Lower lobe of right lung (tissue), 2 donors: Measurements from ENCODE around the gene SLX9. TPM values are rescaled to one million over a fixed set of nuclear protein-coding genes. Genes with fewer than 3 reads are reported as not detected.

Experiments
- ATAC-seq, 2 donors: fragments of 200-7000 bp; cut with Tn5 transposase; one replicate each; pipeline ENCODE4 v1.9.1; 2020 to 2022; ENCODE audit warnings: mild to moderate bottlenecking in 2 of 2, moderate library complexity in 2 of 2
- DNase-seq: peaks from one replicate; pipeline ENCODE4 v3.0.0-alpha.2; 2020
- H3K27ac ChIP-seq: fragments of 200-600 bp; one replicate; pipeline ENCODE4 v1.8.0; 2022
- H3K27me3 ChIP-seq: fragments of 200-600 bp; one replicate; pipeline ENCODE4 v1.8.0; 2022; ENCODE audit warnings: low read depth
- H3K36me3 ChIP-seq: fragments of 200-600 bp; one replicate; pipeline ENCODE4 v1.8.0; 2022; ENCODE audit warnings: mild to moderate bottlenecking
- H3K4me1 ChIP-seq: fragments of 200-600 bp; one replicate; pipeline ENCODE4 v1.8.0; 2022
- H3K4me3 ChIP-seq: fragments of 200-600 bp; one replicate; pipeline ENCODE4 v1.8.0; 2022; ENCODE audit warnings: mild to moderate bottlenecking
- H3K9me3 ChIP-seq: fragments of 200-600 bp; one replicate; pipeline ENCODE4 v1.8.0; 2022
- intact Hi-C: fragments of 100-400 bp; cut with DNase I; formaldehyde crosslinking; loops from one replicate; pipeline ENCODE4 v1.11.0; 2022
- total RNA-seq: library from RNA; stranded (reverse); fragmentation: NEBNext Ultra II Directional; extraction: Animal tissue kit (Norgen Biotek cat#: 25700); gene quantifications from one replicate; pipeline ENCODE4 v1.2.1, GENCODE V29; 2021
- TF ChIP-seq, protein P1 (sequence below): fragments of 200-600 bp; IDR thresholded peaks from one replicate; pipeline ENCODE4 v1.8.0; 2022; ENCODE audit warnings: antibody characterized with exemption, mild to moderate bottlenecking
- donor health status: DM: no; HTN: yes; CAD: no; lungs with severe emphysema.

The SLX9 gene
- total RNA-seq, 1 donor from 2014 or later = 15.7 TPM

DNA sequence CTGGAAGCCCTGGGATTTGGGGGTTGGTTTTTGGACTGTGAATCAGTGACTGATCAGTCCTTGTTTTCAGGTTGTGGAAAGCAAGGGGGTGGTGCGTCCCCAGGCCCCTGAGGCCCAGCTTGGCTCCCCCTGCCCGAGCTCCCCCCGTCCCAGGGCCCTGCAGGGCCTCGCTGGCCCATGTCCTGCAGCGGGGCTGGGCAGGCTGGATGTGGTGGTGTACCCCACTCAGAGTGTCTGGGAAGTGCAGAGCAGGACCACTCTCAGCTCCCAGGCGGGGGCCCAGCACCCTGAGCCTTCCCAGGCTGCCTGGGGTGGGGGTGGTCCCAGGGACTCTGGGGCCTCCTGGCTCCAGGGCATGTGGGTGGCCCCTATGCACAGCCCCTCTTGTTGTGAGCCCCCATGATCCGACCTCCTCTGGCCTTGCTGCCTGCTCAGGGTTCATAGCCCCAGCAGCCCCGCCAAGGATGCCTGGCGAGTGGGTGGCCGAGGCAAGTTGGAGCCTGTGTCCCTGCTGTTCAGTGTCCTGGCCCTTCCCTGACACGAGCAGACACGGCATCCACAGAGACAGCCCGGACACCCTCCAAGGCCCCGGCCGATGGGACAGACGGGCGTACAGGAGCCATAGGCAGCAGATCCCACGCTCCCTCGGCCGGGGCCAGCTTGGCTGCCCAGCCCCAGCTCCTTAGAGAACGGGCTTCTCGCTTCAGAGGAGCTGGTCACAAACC lies 37.9 kb downstream of the SLX9 start:
- Histone ChIP-seq H3K27ac (no peak overlapping the region), H3K36me3 (peaks cover 25% of the 10 kb centered on the region), H3K4me1 (no peaks in the 10 kb centered on the region), H3K27me3 (no peaks in the 10 kb centered on the region), H3K9me3 (no peaks in the 10 kb centered on the region), H3K4me3 (no peak overlapping the region)
- intact Hi-C loops = no loop called here
- DNase-seq (no peak), ATAC-seq (peak in 1 of 2 donors; percentile 3)
- TF ChIP-seq, protein P1, sequence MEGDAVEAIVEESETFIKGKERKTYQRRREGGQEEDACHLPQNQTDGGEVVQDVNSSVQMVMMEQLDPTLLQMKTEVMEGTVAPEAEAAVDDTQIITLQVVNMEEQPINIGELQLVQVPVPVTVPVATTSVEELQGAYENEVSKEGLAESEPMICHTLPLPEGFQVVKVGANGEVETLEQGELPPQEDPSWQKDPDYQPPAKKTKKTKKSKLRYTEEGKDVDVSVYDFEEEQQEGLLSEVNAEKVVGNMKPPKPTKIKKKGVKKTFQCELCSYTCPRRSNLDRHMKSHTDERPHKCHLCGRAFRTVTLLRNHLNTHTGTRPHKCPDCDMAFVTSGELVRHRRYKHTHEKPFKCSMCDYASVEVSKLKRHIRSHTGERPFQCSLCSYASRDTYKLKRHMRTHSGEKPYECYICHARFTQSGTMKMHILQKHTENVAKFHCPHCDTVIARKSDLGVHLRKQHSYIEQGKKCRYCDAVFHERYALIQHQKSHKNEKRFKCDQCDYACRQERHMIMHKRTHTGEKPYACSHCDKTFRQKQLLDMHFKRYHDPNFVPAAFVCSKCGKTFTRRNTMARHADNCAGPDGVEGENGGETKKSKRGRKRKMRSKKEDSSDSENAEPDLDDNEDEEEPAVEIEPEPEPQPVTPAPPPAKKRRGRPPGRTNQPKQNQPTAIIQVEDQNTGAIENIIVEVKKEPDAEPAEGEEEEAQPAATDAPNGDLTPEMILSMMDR = no peak

DNA sequence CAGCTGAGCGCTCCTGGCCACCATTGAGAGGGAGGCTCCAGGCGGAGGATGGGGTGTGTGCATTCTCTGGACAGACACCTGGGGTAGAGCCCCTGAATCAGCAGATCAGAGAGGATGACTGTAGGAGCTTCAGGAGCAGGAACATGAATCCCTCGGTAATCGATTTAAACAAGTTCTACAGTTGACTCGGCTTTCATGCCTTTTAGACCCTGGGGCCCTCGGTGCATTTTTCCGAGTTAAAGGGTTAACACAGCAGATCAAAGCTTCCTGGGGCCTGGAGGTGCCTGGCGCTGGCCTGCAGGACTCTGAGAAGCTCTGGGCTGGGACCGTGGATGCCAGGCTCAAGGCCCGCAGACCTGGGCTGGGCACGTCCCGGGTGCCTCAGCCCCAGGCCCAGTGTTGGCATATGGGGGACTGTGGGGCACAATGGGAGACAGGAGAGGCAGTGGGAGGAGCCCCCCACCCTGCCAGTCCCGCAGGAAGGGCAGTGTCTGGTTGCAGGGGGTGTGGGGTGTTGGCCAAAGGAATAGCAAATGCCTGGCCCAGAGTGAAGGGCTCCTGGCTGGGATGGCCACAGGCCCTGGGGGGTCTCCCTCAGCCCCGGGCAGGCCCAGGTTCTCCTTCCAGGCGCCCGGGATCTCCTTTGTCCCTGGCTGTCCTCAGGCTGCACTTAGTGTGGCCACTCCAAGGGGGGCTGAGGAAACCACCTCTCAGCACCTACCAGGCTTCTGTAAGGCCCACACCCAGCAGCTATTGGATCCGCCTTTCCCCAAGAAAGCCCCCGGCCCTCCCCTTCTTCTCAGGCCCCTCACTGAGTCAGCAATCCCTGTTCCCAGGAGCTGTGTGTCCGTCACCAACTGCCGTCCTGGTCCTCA lies 40.1 kb downstream of the SLX9 start:
- peaks cover 5% of the 10 kb centered on the region for H3K4me1 ChIP-seq
- no peak overlapping the region for H3K27ac ChIP-seq
- ATAC-seq (no peak), DNase-seq (no peak)
- no peaks in the 10 kb centered on the region for H3K9me3 ChIP-seq
- no peaks in the 10 kb centered on the region for H3K27me3 ChIP-seq
- intact Hi-C loops = no loop called here
- TF ChIP-seq, protein P1 = no peak
- no peak overlapping the region for H3K4me3 ChIP-seq
- peaks cover 20% of the 10 kb centered on the region for H3K36me3 ChIP-seq

DNA sequence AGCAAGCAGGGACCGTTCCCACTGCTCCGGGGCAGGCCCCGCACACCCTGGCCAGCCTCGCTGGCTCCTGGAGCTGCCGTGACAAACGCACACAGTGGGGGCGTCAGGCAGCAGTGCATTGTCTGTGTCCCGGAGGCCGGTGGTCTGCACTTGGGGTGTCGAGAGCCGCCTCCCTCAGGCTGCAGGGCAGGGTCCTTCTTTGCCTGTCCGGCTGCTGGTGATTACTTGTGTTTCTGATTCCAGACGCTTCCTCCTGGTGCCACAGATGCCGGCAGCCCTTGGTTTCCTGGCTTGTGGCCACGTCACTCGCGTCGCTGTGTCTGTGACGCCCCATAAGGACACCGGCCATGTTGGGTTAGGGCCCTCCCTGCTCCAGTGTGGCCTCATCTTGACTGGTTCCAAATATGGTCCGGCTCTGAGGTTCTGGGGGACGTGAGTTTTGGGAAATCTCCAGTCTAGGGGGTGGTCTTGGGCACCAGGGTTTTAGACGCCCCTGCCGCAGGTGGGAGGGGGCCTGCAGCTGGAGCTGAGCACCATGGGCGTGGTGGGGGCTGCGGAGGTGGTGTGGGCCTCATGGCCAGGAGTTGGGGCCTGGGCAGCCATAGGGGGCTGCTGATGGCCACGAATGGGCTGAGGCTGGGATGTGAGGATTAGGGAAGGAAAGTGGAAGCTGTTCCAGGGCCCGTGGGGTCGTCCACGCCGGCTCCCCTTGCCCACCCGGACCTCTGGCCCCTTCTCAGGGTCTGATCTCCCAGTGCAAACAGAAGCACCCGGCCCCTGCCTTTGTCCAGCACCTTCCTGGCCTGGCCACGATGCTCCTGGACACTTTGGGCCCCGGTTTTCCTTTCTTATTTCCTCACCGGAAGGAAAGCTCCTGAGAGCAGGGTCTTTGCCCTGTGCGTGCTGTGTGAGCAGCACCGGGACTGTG lies 41.0 kb downstream of the SLX9 start:
- intact Hi-C loops = no loop called here
- Histone ChIP-seq H3K4me3 (no peak overlapping the region), H3K27ac (no peak overlapping the region), H3K4me1 (peaks cover 6% of the 10 kb centered on the region), H3K36me3 (peaks cover 14% of the 10 kb centered on the region), H3K9me3 (no peaks in the 10 kb centered on the region), H3K27me3 (no peaks in the 10 kb centered on the region)
- TF ChIP-seq, protein P1 = no peak
- DNase-seq = no peak
- no peak for ATAC-seq

DNA sequence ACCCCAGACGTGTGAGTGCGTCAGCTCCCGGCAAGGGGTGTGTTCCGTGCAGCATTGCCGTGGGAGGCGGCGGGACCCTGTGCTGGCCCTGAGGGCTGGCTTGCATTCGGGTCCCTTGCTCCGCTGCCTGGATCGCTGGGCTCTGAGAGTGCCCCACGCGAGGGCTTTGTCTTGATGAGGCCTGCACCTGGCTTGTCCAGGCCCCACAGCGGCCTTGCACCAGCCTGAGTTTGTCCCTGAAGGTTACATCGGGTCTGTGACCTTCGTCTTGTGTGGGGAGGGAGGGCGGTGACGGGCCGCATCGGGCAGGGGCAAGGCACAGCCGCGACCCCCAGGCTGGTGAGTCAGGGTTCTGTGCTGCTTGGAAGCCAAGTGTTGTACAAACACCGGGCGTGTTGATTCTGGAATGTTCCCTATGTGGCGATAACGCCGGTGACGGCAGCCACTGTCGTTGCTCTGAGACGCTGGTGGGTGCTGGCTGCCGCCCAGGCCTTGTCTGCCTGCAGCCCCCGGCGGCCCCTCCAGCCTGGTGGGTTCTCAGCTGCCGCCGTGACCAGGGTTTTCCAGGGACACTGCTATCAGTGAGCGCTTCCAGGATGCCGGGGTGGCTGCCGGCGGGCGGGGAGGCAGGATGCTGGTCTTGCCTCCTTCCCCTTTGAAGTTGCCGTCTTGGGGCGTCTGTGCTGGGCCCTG lies 42.9 kb downstream of the SLX9 start:
- intact Hi-C loops = no loop called here
- TF ChIP-seq, protein P1 = no peak
- H3K36me3 ChIP-seq = no peaks in the 10 kb centered on the region
- DNase-seq (peak; percentile 71), ATAC-seq (peak; percentile 54 to 89)
- no peaks in the 10 kb centered on the region for H3K9me3 ChIP-seq
- H3K27me3 ChIP-seq = no peaks in the 10 kb centered on the region
- no peak overlapping the region for H3K27ac ChIP-seq
- peaks cover 6% of the 10 kb centered on the region for H3K4me1 ChIP-seq
- no peak overlapping the region for H3K4me3 ChIP-seq
